Suppressor macrophage treated with lipopolysaccharide for 1 hour (primary cell): ENCODE measurements around the gene BIN2.
"Not testable (repeated sequence)": the region's sequence is repeated elsewhere in the genome, so short reads cannot be mapped to it uniquely, and the experiment has no call there.

ENCODE experiments used
- DNase-seq, 3 donors: peaks; one replicate each; pipeline ENCODE4 v3.0.0-alpha.2; 2020 to 2022

BIN2 gene

GRCh38 chr12:51343201-51343600 lies 19.2 kb upstream of the BIN2 start:
- no peak for DNase-seq

- no peak for DNase-seq
Measured at GRCh38 chr12:51342416-51342815, 18.4 kb upstream of the BIN2 start.

- DNase-seq: peak; percentile 81 to 91 (median 87)
Measured at GRCh38 chr12:51341251-51342007, 17.5 kb upstream of the BIN2 start.

- no peak for DNase-seq
Measured at GRCh38 chr12:51339750-51340149, 15.8 kb upstream of the BIN2 start.

GRCh38 chr12:51337336-51337735 lies 13.4 kb upstream of the BIN2 start:
- DNase-seq: not testable (repeated sequence)

- peak in 2 of 3 donors; percentile 43 to 51 for DNase-seq
Measured at GRCh38 chr12:51335931-51336330, 12.0 kb upstream of the BIN2 start.

- DNase-seq: peak; percentile 38 to 67 (median 59)
Measured at GRCh38 chr12:51334764-51335163, 10.8 kb upstream of the BIN2 start.

- DNase-seq: no peak
Measured at GRCh38 chr12:51333536-51333935, 9.6 kb upstream of the BIN2 start.

- DNase-seq: no peak
Measured at GRCh38 chr12:51330186-51330585, 6.2 kb upstream of the BIN2 start.

- DNase-seq: peak; percentile 79 to 82 (median 80)
Measured at GRCh38 chr12:51329742-51330141, 5.8 kb upstream of the BIN2 start.

- DNase-seq: no peak
Measured at GRCh38 chr12:51328587-51328986, 4.6 kb upstream of the BIN2 start.

GRCh38 chr12:51326698-51327439 lies 2.9 kb upstream of the BIN2 start:
- DNase-seq: peak; percentile 78 to 90 (median 89)

- DNase-seq: peak in 2 of 3 donors; percentile 24 to 27
Measured at GRCh38 chr12:51324953-51325352, 979 bp upstream of the BIN2 start.

- peak in 2 of 3 donors; percentile 19 to 22 for DNase-seq
Measured at GRCh38 chr12:51323317-51323960, 535 bp downstream of the BIN2 start.

GRCh38 chr12:51322452-51322851 lies 1.5 kb downstream of the BIN2 start:
- peak; percentile 43 to 52 (median 44) for DNase-seq

- no peak for DNase-seq
Measured at GRCh38 chr12:51321882-51322281, 2.1 kb downstream of the BIN2 start.

- no peak for DNase-seq
Measured at GRCh38 chr12:51320695-51321320, 3.2 kb downstream of the BIN2 start.

GRCh38 chr12:51320311-51320694 lies 3.7 kb downstream of the BIN2 start:
- no peak for DNase-seq

- DNase-seq: no peak
Measured at GRCh38 chr12:51318846-51319599, 5.0 kb downstream of the BIN2 start.

GRCh38 chr12:51318057-51318806 lies 5.7 kb downstream of the BIN2 start:
- DNase-seq: not testable (repeated sequence)

GRCh38 chr12:51311389-51311788 lies 12.6 kb downstream of the BIN2 start:
- no peak for DNase-seq
